Dedifferentiated amniotic fluid mesenchymal stem cell (primary cell): Measurements from ENCODE around the gene RALGPS1.

Experiments
- DNase-seq: peaks from one replicate; pipeline ENCODE4 v3.0.0-alpha.2; 2016; ENCODE audit errors: extremely low spot score

Gene RALGPS1

DNA sequence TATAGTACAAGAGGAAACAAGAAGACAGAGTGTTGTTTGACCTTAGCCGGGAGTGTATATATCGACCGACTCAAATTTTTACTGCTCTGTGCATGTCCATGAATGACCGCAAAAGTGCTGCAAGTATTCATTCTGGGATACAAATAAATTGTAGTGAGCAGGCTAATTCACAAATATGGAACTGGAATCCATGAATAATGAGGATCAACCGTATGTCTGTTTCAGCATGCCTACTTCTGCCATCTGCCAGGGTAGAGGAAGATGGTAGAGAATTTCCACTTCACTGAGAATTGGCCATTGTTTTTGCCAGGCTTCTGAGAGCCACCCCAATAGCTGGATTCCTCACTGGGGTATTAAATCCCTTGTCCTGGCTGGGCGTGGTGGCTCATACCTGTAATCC lies 8.5 kb upstream of the RALGPS1 start:
- no peak for DNase-seq

DNA sequence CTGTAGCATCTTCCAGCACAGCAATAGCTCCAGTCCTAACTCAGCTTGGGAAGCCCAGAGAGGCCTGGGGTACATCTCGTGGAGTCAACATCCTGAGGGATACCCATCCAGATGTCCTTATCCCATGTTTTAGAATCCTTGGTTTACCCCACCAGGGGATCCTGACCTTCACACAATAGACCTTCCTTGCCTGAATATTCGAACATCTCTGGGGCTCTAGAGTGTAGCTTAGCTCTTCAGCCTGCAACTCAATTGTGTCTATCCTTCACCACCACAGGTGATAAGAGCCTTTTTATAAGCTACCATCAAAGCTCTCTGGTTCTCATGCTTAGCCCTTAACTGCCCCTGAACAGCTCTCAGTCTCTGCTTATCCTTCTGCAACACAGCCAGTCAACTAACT lies 7.5 kb upstream of the RALGPS1 start:
- DNase-seq, result no peak

DNA sequence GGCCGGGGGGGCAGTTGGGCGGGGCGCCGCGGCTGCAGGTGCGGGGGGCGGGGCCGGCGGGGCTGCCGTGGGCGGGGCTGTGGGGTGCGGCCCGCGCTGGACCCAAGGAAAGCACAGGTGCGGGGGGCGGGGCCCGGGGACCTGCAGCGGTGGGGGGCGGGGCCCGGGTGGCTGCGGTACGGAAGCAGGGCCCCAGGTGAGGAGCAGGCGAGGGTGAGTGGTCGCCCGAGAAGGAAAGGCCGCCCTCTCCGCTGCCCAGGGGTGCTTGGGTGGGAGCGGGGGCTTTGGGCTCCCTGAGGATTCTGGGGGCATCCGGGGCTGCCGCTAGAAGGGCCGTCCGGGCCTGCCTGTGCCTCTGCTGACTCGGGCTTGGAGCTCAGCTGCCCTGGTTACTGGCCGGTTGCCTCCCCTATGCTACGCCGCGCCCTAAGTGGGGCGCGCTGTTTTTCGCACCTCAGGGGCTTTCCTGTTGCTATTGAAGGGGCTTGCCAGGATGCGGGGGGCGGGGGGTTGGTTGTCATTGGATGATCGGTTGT lies 767 bp downstream of the RALGPS1 start:
- DNase-seq, result no peak

DNA sequence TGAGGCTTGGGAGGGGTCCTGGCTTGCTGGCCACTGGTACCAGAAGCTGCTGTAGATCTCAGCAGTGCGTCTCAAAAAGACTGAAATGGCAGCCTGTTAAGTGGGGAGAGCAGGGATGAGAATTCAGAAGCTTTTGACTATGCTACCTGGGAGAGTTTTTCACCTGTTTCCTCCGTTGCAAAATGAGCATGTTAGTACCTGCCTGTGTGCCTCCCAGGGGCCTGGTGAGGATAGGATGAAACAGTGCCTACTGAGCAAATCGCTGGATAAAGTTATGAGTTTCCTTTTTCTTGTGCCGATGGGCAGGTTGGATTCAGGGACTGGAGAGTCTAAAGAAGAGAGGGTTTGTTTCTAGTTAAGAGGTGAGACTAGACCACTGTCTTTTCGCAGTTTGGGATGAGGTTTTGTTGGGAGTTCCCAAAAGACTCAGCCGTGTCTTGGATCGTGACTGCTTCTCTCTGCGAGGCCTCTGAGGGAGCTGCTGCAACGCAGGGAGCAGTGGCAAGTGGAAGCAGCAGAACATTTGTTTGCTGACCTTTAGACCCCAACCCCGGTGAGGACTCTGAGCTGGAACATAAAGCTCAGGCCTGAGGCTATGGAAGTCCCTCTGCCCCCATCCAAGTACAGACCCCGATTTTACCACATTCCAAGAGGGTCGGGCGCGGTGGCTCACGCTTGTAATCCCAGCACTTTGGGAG lies 1.4 kb downstream of the RALGPS1 start:
- no peak for DNase-seq

DNA sequence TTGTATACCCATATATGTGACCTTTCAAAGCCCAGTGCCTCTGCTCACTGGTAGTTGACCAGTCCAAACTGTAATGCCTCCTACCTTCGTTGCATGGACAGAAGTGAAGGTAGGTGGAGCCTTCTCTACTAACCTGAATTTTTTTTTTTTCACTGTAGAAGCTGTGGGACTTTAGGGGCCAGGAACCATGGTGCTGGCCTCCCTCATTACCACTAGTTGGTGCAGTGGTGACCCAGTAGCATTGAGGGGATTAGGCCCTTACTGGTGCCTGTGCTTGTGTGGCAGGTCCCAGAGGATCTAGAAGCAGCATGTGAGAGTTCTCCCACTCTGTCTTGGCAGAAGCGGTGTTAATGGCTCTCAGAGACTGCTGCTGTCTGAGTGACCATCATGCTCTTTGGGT lies 2.3 kb downstream of the RALGPS1 start:
- DNase-seq, result no peak

DNA sequence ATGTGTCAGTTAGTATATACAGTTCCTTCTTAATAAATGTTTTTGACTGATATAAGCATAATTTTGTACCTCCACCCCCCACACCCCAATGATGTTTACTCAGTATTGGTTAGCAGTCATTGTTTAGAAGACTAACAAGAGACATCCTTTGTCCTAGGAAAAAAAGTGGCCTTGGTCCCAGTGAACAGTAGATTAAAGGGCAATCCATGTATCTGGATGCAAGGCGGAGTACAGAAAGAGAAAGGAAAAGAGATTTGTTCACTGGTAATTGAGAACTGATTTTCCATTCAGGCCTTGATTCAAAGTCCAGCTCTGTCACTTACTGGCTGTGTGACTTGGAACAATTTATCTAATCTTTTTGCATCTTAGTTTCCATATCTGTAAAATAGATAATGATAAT lies 4.6 kb downstream of the RALGPS1 start:
- DNase-seq, result no peak

DNA sequence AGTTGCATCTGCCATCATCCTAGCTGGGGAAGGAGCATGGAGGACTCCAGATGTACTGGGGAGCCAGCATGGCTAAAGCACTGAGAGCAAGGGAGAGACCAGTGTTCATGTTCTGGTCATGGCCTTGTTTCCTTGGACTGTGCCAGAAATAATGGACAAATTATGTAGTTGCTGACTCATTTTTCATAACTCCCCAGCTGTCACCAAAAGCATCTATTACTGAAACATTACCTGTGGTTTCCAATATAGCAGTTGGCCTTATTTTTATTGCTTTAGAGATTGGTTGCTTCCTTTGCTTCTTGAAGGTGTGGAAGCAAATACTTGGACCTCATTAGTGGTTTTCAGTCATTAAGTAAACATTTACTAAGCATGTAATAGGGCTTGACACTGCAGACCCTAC lies 11.3 kb downstream of the RALGPS1 start:
- DNase-seq, result no peak

DNA sequence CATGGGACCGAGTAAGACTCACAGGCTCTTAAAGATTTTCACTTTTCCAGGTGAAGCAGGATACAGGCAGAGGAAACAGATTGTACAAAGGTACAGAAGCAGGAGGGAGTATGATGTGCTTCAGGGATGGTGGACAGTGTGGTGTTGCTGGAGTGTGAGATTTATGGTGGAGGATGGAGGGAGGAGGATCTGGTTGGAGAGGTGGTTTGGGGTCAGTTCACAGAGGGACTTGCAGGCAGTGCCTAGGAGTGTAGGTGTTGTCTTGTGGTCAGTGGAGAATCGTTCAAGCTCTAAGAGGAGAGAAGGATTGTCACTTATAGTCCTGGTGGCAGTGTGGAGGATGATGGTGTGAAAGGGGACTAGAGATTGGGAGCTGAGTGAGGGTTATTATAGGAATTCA lies 11.8 kb downstream of the RALGPS1 start:
- no peak for DNase-seq

DNA sequence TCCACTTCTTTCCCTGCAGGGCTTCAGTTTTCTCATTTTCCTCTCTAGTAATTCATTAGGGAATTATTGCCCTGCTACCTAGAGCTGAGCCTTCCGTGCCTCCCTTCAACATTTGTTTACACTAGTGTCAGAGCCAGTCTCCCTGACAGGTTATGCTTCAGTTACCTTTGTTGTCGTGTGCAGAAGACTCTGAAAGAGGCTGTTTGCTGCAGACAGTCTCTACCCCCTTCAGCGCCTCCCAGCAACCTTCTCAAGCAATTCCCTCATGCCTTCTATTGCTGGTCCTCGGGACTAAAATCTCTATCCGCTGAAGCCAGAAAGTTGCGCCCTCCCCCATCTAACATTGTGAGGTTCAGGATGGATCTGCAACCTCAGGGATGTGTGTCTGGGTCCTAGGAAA lies 12.8 kb downstream of the RALGPS1 start:
- DNase-seq, result no peak

DNA sequence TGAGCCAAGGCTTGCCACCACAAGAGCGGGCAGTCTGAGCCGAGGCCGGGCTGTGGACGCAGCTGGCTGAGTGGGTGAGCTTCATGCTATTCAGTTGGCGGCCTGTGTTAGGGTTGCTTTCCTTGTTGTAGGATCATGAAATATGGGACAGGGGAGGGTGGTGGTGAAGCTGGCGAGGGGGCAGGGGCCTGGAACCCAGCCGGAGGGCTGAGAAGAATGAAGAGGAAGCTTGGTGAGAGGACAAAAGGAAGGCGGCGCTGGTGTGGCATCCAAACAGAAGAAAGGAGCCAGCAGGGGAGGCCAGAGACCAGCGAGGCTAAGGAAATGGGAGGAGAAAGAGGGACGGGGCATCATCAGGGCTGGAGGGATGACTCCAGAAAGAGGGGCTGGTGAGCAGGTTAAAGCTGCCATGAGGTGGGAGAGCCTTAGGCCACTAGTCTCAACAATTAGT lies 18.3 kb downstream of the RALGPS1 start:
- DNase-seq, result no peak

DNA sequence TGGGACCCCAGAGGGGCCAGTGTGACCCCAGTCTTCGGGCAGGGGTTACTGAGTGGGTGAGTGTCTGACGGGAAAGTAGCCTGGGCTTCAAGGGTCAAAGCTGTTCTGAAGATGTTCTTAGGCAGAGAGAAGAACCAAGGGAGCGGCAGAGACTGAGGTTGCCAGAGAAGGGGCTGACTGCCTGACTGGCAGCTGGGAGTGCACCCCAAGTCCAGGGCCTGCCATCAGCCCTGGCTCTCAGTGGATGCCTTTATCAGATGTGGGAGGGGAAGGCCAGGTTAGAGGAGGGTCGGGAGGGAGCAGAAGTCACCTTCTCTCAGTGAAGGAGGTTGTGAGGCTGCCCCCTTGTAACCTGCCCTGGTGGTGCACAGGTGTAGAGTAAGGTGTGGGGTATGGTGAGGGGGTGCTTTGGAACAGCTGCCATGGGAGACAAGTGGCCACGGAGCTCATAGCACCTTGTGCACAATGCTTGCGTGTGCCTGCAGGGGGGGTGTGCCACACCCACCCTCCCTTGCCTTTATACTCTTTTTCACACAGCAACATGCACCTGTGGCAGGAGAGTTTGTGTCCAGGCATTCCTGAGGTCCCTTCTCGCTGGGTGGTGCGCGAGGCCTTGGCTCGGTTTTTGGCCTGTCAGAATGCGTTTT lies 18.9 kb downstream of the RALGPS1 start:
- no peak for DNase-seq

DNA sequence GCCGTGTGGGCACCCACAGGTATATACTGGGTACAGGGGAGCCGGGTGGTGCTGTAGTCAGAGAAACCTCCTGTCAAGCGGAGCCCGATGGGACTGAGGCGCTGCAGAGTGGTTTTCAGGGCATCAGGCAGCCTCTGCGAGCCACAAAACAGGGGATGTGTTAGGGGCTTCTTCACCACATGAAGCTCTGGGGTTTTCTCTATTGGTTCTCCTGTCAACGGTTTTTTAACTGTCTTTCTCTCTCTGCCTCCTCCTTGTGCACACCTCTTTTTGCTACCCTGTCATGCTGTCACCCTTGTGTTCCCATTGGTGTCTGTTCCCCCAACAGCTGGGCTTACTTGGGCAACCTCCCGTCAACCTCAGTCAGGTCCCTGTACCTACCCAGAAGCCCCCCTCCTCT lies 19.9 kb downstream of the RALGPS1 start:
- DNase-seq, result no peak

DNA sequence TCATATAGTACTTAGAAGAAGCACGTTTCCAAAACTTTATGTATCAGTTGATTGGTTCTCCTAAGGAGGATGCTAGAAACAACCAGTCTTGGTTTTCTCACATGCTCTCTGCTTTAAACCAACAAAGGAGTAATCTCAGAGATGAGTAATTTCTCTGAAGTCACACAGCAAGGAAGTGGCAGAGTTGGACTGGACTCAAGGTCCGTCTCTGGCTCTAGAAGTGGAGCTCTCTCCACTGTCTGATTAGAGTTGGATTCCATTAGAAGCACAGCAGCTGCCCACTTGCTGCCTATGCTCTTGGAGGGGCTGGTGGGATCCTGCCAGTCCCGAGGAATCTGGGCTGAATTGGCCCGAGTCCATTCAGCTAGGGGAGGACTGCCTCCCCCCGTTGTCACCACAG lies 21.0 kb downstream of the RALGPS1 start:
- no peak for DNase-seq

DNA sequence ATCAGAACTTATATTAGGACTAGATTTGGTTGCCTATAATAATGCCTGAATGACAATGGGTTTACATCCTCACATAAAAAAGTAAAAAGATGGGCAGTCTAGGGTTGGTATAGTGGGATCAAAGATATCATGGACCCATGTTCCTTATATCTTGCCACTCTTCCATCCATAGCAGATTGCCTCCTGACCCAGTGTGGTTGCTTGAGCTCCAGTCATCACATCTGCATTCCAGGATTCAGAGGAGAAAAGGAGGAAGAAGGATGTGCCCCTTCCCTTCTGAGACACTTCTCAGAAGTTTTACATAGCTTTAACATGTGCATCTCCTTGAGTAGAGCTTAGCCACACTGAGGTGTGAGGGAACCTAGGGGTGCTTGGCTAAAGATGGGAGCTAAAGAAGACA lies 22.9 kb downstream of the RALGPS1 start:
- no peak for DNase-seq

DNA sequence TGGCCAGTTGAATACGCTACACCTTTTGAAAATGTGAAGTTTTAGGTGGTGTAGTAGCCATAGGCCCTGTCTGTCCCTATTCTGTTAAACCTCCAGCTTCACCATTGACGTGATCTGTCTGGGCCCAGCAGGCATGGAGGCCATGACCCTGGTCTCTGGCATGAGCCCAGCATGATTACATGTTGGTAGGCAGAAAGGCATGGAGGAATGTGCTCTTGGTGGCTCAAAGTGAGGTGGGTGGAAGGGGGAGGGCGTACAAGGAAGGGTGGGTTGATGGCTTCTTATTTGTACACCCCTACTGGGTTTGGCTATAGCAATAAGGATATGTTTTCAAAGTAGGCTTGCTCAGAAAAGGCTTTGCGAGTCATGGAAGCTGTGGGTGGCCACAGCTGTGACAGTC lies 23.7 kb downstream of the RALGPS1 start:
- no peak for DNase-seq

DNA sequence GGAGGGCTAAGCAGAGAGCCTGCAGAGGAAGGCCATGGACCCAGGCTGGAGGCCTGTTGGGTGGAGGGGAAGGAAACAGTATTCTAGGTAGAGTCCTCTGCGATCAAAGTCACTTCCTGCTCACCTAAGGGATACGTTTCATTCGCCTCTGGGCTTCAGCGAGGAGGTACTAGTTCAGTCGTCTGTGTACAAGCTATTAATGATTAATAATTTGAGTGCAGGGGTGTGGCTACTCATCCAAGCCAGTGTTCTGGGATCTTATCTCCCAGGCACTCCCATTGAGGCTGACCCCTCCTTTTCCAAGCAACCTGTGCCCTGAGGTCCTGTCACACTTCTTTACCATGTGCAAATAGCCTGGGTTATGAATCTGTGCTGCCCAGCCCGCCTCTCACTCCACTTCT lies 25.2 kb downstream of the RALGPS1 start:
- DNase-seq, result no peak

DNA sequence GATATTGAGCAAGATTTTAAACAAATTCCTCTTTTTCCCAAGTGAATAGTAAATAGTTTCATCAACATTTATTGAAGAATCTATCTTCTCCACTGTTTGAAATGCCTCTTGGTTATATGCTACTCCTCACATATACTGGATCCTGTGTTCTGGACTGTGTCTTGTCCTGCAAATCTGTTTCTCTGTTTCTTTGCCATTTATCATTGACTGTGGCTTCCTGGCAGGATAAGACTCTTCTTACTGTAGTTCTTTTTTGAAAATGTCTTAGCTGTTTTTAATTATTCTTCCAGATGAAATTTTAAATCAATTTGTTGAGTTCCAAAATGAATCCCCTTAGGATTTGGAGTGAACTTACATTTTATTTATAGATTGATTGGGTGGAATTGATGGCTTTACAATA lies 27.8 kb downstream of the RALGPS1 start:
- DNase-seq, result no peak

DNA sequence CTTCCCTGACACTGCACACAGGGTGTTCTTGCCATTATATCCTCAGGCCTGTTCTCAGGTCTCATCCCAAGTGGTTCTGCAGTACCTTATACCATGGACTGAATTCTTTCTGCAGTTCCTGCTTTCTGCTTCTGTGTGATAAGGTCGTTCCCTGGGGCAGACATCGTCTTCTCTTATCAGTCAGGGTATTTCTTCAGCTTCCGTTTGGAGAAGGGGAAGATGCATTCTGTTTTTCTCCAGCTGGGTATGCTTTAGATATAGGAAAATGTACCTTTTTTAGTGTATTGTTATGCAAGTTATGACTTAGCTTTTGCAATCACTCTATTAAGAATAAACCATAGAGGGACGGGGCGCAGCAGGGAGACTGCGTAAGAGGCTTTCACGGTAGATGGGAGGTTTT lies 31.1 kb downstream of the RALGPS1 start:
- no peak for DNase-seq

DNA sequence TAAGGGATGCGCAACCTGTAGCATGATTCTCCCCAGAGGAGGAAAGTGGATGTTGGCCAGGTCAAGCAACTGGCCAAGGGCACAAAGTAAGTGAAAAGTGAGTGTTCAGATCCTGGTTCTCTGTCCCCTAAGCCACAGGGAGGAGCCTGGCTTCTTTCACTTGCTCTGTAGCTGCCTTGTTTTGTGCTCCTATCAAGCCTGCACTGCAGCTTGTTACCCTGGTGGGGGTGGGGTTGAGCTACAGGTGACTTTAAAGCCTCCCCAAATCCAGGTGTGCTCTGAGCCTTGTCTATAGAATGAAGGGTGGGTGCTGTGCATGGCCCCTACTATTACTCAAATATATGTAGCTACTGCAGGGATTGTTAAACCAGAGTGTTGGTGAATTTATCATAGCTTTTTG lies 32.9 kb downstream of the RALGPS1 start:
- no peak for DNase-seq

DNA sequence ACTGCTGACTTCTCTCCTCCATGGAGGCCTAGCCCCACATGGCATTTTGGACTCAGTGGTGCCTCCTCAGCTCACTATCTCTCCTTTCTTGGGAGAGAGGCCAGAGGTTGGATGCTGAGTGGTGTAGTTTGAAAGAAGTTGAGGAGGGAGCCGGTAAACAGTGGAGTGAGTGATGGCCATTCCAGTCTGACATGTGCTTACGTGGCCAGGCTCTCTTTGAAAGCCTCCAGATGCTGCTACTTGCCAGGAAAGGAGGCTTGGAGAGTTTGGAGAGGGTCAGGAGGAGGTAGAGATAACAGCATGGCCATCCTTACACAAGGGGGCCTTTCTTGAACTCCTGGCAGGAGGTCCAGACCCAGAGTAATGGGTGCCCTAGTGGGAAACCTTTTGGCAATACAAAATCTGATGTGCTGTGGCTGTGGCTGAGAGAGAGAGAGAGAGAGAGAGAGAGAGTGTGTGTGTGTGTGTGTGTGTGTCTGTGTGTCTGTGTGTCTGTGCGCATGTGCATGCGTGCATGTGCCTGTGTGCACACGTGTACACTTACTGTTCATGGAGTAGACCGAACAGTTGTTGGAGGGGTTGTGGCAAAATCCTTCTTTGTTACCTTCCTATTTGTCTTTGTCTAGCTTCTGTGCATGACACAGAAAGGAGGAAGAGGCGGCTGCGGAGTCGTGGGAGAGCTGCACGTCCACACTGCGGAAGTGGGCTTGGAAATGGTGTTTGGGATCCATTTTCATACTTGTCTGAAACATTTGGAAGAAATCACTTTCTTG lies 37.8 kb downstream of the RALGPS1 start:
- DNase-seq, result no peak

DNA sequence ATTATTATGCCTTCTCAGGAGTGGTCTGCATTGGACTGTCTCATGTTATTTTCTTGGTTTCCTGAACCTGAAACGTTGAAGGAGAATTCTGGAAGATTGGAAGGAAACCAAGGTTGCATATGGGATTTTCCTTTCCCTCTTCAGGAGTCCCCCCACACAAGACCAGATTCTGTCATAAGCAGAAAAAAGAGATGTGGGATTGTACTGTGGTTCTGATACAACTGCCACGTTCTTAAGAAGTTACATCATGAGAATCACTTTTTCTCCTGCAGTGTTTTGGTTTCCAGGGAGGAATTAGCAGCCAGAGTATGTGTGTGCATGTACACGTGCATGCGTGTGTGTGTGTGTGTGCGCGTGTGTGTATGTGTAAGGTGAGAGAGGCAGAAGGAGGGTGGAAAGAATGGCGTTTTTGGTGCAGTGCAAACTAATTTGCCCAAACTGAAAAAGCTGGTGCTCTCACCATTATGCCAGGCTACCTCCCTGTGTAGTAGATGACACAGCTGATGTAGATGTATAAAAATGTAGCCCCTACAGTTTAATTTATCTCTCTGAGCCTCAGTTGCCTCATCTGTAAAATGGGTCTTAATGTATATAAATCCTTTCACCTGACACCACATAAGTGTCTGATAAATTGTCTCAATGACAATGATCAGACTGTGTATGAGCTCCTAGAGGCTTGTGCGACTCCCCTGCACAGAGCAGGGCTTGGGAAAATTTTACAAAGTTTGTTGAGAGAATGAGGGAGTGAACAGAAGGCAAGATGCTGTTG lies 38.6 kb downstream of the RALGPS1 start:
- peak; percentile 26 for DNase-seq

DNA sequence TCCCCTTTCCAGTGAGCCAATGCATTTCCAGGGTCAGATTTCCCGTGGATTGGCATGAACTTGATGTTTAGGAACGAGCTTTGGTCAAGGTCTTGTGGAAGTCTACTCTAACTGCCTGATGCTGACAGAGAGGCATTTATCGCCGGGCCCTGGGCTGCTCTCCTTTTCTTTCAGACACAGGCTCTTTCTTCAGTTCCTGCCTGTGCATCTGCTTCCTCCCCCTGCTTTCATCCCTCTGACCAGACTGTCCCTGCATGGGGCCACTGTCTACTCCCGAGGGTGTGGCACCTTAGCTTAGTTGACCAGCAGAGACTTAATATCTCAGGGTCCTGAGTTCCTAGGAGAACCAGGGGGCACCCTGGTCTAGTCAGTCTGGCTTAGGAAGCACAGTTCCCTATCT lies 41.2 kb downstream of the RALGPS1 start:
- no peak for DNase-seq
